ENCODE data around the gene HNRNPC.

GRCh38 chr14:21275261-21275858 is 6.1 kb upstream of the HNRNPC start:
- TF ChIP-seq CTCF (conservative IDR thresholded peaks at IDR 0.05 in 1 of 2, IDR thresholded peaks at IDR 0.05 in 1 of 2; ENCODE audit: low read depth in 1 of 2, low read length in 2 of 2) (no peak), EZH2 (IDR thresholded peaks at IDR 0.05; ENCODE audit: low read length, missing control alignments) (no peak)

Data from fibroblast of lung (primary cell).